Astrocyte (in vitro differentiated cells and primary cell): ENCODE data around the gene HINFP. TPM values are rescaled to one million over a fixed set of nuclear protein-coding genes. Genes with fewer than 3 reads are reported as not detected.

ENCODE experiments used
- DNase-seq: peaks from one replicate; pipeline ENCODE4 v3.0.0-alpha.2; 2010; ENCODE audit warnings: low read depth
- FAIRE-seq: peaks from 2 replicates; lab custom pipeline; 2011; peaks lifted over from hg19 to GRCh38; lab: Jason Lieb, UNC
- H2AFZ ChIP-seq: 2 replicates; pipeline ENCODE4 v1.6.0; 2012; ENCODE audit warnings: low read depth, low read length, inconsistent platforms
- H3K27ac ChIP-seq: 2 replicates; pipeline ENCODE4 v1.5.1; 2011; ENCODE audit warnings: low read depth, low read length, inconsistent platforms
- H3K27me3 ChIP-seq: 2 replicates; pipeline ENCODE4 v1.6.0; 2011; ENCODE audit warnings: low read length, inconsistent platforms; ENCODE audit not compliant: insufficient read depth
- H3K36me3 ChIP-seq: 2 replicates; pipeline ENCODE4 v1.5.1; 2011; ENCODE audit warnings: low read length, inconsistent platforms; ENCODE audit not compliant: insufficient read depth
- H3K4me1 ChIP-seq: 2 replicates; pipeline ENCODE4 v1.5.1; 2011; ENCODE audit warnings: low read length, inconsistent platforms; ENCODE audit not compliant: insufficient read depth
- H3K4me2 ChIP-seq: 2 replicates; pipeline ENCODE4 v1.6.0; 2012; ENCODE audit warnings: low read length, inconsistent platforms
- H3K4me3 ChIP-seq: 2 replicates; pipeline ENCODE4 v1.5.1; 2011; ENCODE audit warnings: low read depth, mild to moderate bottlenecking, low read length, inconsistent platforms; ENCODE audit not compliant: insufficient read depth
- H3K79me2 ChIP-seq: 2 replicates; pipeline ENCODE4 v1.6.0; 2012; ENCODE audit warnings: mild to moderate bottlenecking, low read length, inconsistent platforms; ENCODE audit not compliant: insufficient read depth
- H3K9ac ChIP-seq: 2 replicates; pipeline ENCODE4 v1.6.0; 2012; ENCODE audit warnings: mild to moderate bottlenecking, low read length, inconsistent platforms
- H3K9me3 ChIP-seq: 2 replicates; pipeline ENCODE4 v1.5.1; 2012; ENCODE audit warnings: low read depth, mild to moderate bottlenecking, low read length, inconsistent platforms; ENCODE audit not compliant: insufficient read depth
- H4K20me1 ChIP-seq: 2 replicates; pipeline ENCODE4 v1.6.0; 2012; ENCODE audit warnings: low read length, inconsistent platforms; ENCODE audit not compliant: insufficient read depth
- H3K27ac Mint-ChIP-seq: one replicate; pipeline ENCODE4 v1.8.0; 2021; ENCODE audit warnings: mild to moderate bottlenecking, mixed read lengths; ENCODE audit not compliant: unreplicated experiment
- H3K27me3 Mint-ChIP-seq: one replicate; pipeline ENCODE4 v1.8.0; 2021; ENCODE audit warnings: low read depth, mixed read lengths; ENCODE audit not compliant: unreplicated experiment
- H3K36me3 Mint-ChIP-seq: one replicate; pipeline ENCODE4 v1.8.0; 2021; ENCODE audit warnings: low read depth, mixed read lengths; ENCODE audit not compliant: unreplicated experiment
- H3K4me1 Mint-ChIP-seq: one replicate; pipeline ENCODE4 v1.8.0; 2021; ENCODE audit warnings: low read depth, mixed read lengths; ENCODE audit not compliant: unreplicated experiment
- H3K4me3 Mint-ChIP-seq: one replicate; pipeline ENCODE4 v1.8.0; 2021; ENCODE audit warnings: mild to moderate bottlenecking, moderate library complexity, mixed read lengths; ENCODE audit not compliant: unreplicated experiment
- H3K9me3 Mint-ChIP-seq: one replicate; pipeline ENCODE4 v1.8.0; 2021; ENCODE audit warnings: mild to moderate bottlenecking, mixed read lengths; ENCODE audit not compliant: unreplicated experiment
- CTCF ChIP-seq: IDR thresholded peaks from 2 replicates; pipeline ENCODE4 v1.5.1; 2011; ENCODE audit warnings: low read depth, mild to moderate bottlenecking, inconsistent platforms, low read length, moderate library complexity; ENCODE audit not compliant: insufficient read depth
- EZH2 ChIP-seq: IDR thresholded peaks from 2 replicates; pipeline ENCODE4 v1.6.1; 2012; ENCODE audit warnings: mild to moderate bottlenecking, low read length, inconsistent platforms; ENCODE audit not compliant: insufficient read depth
- total RNA-seq: library from RNA; stranded (reverse); gene quantifications from 2 replicates; pipeline ENCODE4 v1.2.1, GENCODE V29; 2021

HINFP gene
- total RNA-seq, 1 donor from 2014 or later = 27.8 TPM

DNA sequence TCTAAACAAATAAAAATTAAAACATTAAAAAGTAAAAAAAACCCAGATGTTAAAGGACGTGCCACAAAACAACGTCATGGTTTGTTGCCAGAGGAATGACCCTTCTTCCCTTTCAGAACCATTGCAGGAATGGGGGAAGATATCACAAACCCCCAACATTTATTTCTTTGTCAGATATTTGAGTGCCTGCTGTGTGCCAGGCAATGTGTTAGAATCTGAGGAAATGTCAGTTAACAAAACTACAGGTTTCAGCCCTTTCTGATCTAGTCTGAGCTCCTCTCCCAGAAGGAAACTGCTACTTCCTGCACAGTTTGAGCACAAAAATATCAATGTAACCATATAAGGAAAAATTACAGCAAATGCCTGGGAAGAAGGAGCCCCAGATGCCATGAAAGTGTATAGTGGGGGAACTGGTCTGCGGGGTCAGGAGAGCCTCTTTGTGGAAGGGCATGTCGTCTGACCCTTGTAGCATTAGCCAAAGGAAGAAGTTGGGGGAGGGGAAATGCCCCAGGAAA lies 56.8 kb downstream of the HINFP start:
- H3K9ac ChIP-seq = no peak overlapping the region
- H3K9me3 Mint-ChIP-seq = peaks cover 2% of the 10 kb centered on the region
- peak overlapping the region; percentile 47 for H2AFZ ChIP-seq
- no peak overlapping the region for H3K27ac ChIP-seq
- H3K27me3 ChIP-seq = no peaks in the 10 kb centered on the region
- H3K79me2 ChIP-seq = no peaks in the 10 kb centered on the region
- H3K4me2 ChIP-seq = no peak overlapping the region
- H3K4me1 ChIP-seq = peaks cover 4% of the 10 kb centered on the region
- peak overlapping the region; percentile 50 for H3K4me3 Mint-ChIP-seq
- DNase-seq = no peak
- H4K20me1 ChIP-seq = no peaks in the 10 kb centered on the region
- H3K4me3 ChIP-seq = no peak overlapping the region
- no peaks in the 10 kb centered on the region for H3K27me3 Mint-ChIP-seq
- H3K27ac Mint-ChIP-seq = peak overlapping the region; percentile 50
- no peak for FAIRE-seq
- TF ChIP-seq CTCF (no peak), EZH2 (no peak)
- no peaks in the 10 kb centered on the region for H3K36me3 ChIP-seq
- no peaks in the 10 kb centered on the region for H3K9me3 ChIP-seq
- peaks cover 10% of the 10 kb centered on the region for H3K4me1 Mint-ChIP-seq
- H3K36me3 Mint-ChIP-seq = peaks cover 9% of the 10 kb centered on the region

GRCh38 chr11:119179342-119179741 lies 58.0 kb downstream of the HINFP start:
- Histone ChIP-seq H3K9me3 (no peaks in the 10 kb centered on the region), H3K79me2 (no peaks in the 10 kb centered on the region), H3K4me1 (peaks cover 4% of the 10 kb centered on the region), H2AFZ (no peak overlapping the region), H3K27ac (no peak overlapping the region), H3K36me3 (no peaks in the 10 kb centered on the region), H3K27me3 (no peaks in the 10 kb centered on the region), H3K4me3 (no peak overlapping the region), H3K4me2 (no peak overlapping the region), H3K9ac (no peak overlapping the region), H4K20me1 (no peaks in the 10 kb centered on the region)
- Mint-ChIP-seq H3K9me3 (peaks cover 2% of the 10 kb centered on the region), H3K4me1 (peaks cover 10% of the 10 kb centered on the region), H3K36me3 (peaks cover 9% of the 10 kb centered on the region), H3K27ac (peak overlapping the region; percentile 10), H3K27me3 (no peaks in the 10 kb centered on the region), H3K4me3 (no peak overlapping the region)
- DNase-seq = no peak
- no peak for FAIRE-seq
- no peak for TF ChIP-seq EZH2

GRCh38 chr11:119179983-119180382 lies 58.6 kb downstream of the HINFP start:
- H3K79me2 ChIP-seq = no peaks in the 10 kb centered on the region
- FAIRE-seq (no peak), DNase-seq (no peak)
- TF ChIP-seq EZH2 = no peak
- TF ChIP-seq CTCF = no peak
- no peaks in the 10 kb centered on the region for H4K20me1 ChIP-seq
- Mint-ChIP-seq H3K27ac (no peak overlapping the region), H3K27me3 (no peaks in the 10 kb centered on the region), H3K4me1 (peaks cover 10% of the 10 kb centered on the region), H3K4me3 (peak overlapping the region; percentile 6), H3K36me3 (peaks cover 9% of the 10 kb centered on the region), H3K9me3 (peaks cover 2% of the 10 kb centered on the region)
- no peak overlapping the region for H3K4me2 ChIP-seq
- no peak overlapping the region for H2AFZ ChIP-seq
- no peaks in the 10 kb centered on the region for H3K9me3 ChIP-seq
- H3K9ac ChIP-seq = no peak overlapping the region
- H3K27me3 ChIP-seq = no peaks in the 10 kb centered on the region
- no peak overlapping the region for H3K4me3 ChIP-seq
- H3K36me3 ChIP-seq = no peaks in the 10 kb centered on the region
- peaks cover 4% of the 10 kb centered on the region for H3K4me1 ChIP-seq
- no peak overlapping the region for H3K27ac ChIP-seq
